GM10847 (cell line): ENCODE data around the gene GALR3.

Source experiments
- POLR2A ChIP-seq: IDR thresholded peaks from 2 replicates; pipeline ENCODE4 v1.6.1; 2011; ENCODE audit not compliant: insufficient read length; ENCODE audit errors: extremely low read depth

GALR3 gene

DNA sequence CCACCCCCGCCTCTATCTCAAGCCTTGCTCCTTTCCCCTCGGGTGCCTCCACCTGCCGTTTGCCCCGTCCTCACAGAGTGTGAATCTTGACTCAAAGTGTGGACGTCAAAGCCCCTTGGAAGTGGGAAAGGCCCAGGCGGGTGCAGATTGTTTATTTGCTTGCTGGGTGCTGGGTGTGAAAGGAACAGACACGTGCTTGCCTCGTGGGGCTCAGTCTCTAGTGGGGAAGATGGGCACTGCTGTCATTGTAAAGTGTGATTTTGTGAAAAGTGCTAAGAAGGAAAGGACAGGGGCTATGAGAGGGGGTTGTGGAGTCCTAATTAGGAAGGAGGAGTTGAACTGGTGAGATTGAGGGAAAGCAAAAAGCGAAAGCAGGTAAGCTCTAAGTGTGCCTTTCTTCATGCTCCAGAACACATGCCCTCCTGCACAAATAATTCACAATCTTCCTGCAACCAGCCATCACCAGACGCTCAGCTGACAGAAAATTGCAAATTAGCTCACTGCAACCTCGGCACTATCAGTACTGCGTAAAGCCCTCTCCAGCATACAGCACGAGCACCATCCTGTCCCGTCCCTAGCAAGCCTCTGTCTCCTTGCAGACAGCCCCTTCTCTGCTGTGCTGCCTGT, 25.2 kb upstream of the GALR3 start:
- no peak for TF ChIP-seq POLR2A

DNA sequence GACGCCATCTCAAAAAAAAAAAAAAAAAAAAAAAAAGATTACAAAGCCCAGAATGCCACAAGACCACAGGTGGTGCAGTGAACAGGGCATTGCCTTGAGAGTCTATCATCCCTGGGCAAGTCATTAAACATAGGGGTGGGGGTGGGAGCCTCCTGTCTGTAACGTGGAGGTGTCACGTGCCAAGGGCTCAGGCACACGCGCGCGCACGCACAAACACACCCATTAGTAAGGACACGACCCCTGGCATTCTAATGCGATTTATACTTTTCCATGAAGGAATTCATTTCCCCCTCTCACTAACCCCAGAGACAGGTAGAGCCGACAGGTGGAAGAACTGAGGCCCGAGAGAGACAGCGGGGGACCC, 21.3 kb upstream of the GALR3 start:
- TF ChIP-seq POLR2A = no peak

DNA sequence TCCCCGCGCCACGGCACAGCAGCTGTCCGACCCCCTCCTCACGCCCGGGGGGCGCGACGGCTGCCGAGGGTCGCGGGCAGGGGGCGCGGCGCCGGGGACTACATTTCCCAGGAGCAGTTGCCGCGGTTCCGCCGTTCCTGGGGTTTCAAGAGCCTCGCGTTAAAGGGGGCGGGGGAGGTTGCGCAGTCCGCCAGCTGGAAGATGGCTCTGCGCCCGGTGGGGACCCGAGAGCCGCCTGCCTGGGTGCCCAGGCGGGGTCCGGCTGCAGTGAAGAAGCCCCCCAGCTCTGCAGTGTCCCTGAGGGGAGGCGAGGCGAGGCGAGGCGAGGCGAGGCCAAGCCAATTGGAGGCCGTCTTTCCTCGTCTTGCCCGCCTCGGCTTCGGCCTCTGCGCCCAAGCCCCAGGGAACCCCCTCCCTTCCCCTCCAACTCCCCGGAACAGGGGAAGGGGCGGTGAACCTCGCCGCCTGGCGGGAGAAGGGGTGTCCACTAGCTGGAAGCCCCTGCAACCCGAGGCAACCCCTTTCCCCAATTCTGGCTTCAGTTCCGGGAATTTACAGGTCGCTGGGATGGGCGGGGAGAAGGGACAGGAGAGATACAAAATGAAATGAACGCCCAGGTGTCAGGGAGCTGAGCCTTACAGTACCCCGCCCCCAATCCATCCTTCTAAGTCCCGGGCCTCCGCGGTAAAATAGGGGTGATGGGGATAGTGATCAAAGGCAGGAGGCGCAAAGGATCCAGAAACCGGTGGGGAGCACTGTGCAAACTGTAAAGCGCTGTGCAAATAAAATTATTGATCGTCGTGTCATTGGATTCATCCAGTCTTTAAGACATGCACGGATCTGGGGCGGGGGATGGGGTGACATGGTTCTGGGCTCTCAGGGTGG, 20.6 kb upstream of the GALR3 start:
- no peak for TF ChIP-seq POLR2A

DNA sequence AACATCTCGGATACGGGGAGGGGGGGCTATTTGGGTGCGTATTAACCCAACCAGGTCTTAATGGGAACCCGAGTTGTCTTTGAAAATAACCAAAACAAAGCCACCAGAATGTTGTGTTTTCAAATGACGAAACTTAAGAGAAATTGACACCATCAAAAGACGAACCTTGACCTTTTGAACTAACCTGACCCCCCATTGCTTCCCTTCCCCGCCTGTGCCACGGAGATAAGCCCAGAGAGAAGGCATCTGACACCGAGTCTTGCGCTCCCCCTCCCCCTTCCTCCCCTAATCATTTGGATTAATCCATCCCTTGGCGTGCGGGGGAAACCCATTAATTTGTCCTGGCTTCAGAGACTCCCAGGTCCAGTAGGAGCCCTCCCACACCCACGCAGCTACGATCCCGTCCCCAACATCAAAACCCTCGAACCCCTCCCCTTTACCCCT, 20.0 kb upstream of the GALR3 start:
- no peak for TF ChIP-seq POLR2A

DNA sequence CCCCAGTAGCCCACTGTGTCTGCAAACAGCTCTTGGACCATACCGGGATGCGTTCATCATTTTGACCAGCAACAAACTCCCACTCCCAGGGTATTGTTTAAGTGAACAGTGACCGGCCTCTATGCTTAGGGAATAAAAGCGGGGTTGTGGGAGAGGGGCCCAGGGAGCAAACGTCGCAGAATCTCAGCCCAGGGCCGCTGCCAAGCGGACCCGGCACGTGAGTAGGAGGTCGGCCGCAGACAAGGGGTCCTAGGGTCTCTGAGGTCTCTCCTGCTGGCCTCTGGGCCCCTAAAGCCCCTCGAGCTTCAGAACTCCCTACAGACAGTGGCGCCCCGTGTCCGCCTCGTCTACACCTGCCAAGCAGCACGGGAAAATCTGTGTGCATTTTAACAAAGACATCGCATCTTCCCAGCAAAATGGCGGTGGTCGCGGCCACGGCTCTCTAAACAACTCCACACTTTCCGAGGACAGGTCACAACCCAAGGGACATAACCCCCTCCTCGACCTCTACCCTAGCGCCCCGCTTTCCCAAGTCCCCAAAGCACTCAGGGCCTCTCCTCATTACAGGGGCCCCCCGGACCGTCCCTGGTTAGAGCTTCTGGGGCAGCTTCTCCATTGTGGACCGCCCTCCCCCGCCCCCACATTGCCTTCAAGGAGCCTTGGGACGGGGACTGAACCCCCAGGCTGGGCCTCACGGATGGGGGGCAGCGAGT, 19.4 kb upstream of the GALR3 start:
- no peak for TF ChIP-seq POLR2A

DNA sequence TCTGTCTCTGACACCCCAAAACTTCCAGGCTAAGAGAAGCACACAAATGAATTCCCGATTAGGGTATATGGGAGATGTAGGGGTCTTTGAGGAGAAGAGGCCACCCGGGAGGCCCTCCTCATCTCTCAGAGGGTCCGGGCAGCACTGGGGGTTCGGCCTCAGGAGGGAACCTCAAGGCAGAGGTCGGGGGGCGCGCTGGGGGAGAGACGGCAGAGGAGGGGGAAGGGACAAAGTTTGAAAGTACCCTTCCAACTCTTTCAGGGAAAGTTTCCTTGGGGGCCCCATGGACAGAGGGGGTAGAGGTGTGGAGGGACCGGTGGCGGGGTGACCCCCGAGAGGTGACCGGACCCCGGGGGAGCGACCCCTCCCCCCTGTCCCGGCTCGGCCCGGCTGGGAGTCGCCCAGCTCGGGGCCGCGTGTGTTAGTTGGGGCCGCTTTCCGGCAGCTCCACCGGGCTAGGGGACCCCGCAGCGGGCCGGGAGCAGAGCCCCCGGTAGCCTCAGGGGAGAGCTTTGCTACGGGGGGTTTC, 18.8 kb upstream of the GALR3 start:
- TF ChIP-seq POLR2A = no peak

DNA sequence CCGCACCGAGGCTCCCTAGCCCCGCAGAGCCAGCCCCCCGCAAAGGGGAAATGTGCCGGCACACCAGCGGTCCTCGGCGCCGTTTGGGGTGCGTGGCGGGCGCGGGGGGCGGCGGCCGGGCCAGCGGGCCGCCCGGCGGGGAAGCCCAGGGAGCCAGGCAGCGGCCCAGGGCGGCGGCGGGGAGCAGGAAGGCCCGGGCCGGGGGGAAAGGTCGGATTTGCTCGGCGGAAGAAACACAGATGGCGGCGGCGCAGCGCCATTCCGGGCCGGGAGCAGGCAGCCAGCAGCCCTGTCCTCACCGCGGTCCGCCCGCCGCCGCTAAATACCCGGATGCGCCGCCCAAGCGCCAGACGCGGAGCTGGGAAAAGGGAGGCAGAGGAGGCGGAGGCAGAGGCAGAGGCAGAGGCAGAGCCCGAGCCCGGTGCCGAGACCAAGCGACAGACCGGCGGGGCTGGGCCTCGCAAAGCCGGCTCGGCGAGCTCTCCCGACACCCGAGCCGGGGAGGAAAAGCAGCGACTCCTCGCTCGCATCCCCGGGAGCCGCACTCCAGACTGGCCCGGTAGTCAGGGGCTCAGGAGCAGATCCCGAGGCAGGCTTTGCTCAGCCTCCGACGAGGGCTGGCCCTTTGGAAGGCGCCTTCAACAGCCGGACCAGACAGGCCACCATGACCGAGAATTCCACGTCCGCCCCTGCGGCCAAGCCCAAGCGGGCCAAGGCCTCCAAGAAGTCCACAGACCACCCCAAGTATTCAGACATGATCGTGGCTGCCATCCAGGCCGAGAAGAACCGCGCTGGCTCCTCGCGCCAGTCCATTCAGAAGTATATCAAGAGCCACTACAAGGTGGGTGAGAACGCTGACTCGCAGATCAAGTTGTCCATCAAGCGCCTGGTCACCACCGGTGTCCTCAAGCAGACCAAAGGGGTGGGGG, 18.0 kb upstream of the GALR3 start:
- no peak for TF ChIP-seq POLR2A

DNA sequence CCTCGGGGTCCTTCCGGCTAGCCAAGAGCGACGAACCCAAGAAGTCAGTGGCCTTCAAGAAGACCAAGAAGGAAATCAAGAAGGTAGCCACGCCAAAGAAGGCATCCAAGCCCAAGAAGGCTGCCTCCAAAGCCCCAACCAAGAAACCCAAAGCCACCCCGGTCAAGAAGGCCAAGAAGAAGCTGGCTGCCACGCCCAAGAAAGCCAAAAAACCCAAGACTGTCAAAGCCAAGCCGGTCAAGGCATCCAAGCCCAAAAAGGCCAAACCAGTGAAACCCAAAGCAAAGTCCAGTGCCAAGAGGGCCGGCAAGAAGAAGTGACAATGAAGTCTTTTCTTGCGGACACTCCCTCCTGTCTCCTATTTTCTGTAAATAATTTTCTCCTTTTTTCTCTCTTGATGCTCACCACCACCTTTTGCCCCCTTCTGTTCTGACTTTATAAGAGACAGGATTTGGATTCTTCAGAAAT, 17.3 kb upstream of the GALR3 start:
- TF ChIP-seq POLR2A = no peak

DNA sequence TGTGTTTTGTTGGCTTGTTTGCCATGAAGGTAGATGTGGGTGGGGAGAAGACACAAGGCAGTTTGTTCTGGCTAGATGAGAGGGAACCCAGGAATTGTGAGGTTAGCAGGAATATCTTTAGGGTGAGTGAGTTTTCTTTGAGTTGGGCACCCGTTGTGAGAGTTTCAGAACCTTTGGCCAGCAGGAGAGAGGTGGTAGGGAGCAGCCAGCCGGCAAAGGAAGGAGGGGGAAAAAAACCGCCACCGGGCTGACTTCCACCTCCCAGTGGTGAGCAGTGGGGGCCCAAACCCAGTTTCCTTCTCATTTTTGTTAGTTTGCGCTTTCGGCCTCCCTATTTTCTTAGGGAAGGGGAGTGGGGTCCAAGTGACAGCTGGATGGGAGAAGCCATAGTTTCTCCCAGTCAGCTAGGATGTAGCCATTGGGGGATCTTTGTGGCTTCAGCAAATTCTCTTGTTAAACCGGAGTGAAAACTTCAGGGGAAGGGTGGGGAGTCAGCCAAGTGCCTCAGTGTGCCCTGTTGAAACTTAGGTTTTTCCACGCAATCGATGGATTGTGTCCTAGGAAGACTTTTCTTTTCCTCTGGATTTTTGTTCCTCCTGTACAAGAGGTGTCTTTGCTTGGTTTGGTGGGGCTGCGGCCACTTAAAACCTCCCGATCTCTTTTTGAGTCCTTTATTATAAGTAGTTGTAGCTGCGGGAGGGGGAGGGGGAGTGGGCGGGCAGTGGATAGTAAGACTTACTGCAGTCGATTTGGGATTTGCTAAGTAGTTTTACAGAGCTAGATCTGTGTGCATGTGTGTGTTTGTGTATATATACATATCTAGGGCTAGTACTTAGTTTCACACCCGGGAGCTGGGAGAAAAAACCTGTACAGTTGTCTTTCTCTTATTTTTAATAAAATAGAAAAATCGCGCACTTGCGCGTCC, 16.5 kb upstream of the GALR3 start:
- no peak for TF ChIP-seq POLR2A

DNA sequence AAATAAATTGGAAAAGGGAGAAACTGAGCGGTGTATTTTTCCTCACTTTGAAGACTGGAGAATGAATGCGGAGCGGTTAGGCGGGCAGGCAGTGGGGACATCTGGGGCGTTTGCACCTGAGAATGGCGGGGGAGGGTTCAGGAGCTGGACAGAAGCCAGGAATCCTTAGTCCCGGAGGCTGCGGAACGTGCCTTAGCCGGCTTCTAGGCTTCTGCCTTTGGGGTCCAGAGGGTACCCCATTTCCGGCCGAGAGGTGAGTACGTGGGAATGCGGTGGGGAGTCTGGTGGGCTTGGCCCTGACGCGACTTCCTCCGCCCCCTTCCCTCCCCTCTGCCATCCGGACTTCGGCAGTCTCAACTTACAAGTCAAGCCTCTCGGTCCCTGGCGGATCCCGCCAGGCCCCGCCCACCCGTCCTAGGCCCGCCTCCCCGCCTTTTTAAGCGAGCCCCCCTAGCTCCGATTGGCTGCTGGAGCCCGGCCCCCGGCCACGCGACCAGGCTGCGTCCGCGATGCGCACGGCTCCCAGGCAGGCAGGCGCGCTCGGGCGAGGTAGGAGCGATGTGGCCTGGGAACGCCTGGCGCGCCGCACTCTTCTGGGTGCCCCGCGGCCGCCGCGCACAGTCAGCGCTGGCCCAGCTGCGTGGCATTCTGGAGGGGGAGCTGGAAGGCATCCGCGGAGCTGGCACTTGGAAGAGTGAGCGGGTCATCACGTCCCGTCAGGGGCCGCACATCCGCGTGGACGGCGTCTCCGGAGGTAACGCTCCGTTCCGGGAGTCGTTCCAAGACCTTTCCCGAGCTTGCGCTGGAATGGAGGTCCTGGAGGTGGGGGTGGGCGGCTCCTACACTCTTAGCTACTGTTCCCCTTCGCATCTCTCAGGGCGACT, 15.5 kb upstream of the GALR3 start, which contains the start of gene GCAT:
GCAT (plus strand) TSS at position 525 of the 884 bp plus-strand sequence; CDS start at position 559, 34 bp downstream.
- peak; percentile 50 for TF ChIP-seq POLR2A

DNA sequence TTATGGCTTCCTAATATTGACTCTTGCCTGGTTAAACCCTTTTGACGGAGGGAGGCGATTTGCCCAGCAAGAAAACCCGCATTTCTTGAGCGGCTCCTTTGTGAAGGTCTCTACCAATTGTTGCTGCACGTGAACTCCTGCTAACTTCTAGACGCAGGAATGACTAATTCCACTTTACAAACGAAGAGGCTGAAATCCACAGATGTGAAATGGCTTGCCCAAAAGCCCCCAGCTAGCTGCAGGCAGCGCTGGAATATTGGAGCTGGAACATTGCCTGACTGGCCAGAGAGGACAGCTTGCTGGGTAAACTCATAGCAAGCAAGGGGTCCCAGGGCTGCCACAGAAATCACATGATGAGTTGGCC, 14.9 kb upstream of the GALR3 start:
- no peak for TF ChIP-seq POLR2A

DNA sequence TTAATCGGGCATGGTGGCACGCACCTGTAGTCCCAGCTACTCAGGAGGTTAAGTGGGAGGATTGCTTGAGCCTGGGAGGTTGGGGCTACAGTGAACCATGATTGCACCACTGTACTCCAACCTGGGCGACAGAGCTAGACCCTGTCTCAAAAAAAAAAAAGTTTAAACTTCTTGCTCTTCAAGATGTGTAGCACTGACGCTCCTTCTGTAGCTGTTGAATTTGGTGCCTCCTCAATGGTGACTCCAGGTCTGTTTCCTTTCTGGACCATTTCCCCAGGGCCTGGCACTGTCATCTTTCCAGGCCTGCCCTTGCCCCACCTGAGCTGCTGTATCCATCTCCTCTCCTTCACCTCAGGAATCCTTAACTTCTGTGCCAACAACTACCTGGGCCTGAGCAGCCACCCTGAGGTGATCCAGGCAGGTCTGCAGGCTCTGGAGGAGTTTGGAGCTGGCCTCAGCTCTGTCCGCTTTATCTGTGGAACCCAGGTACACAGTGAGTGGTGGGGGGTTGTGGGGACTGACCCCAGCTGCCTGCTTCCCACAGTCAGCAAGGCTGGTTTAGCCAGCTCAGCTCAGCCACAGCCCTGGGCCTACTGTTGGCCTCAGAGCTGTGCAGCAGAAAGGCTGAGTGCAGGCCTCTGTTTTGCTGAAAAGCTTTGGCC, 13.4 kb upstream of the GALR3 start:
- no peak for TF ChIP-seq POLR2A
